GM12878 (cell line): ENCODE results near the gene OR1S2. TPM values are rescaled to one million over a fixed set of nuclear protein-coding genes. Genes with fewer than 3 reads are reported as not detected.

Experiments
- ATAC-seq: fragments of 200-7000 bp; cut with Tn5 transposase; 3 replicates; pipeline ENCODE4 v1.9.1; 2020; ENCODE audit warnings: mild to moderate bottlenecking, moderate library complexity
- BruUV-seq: library from RNA; stranded (reverse); fragments of 400-500 nt; replicated peaks from 2 replicates; lab custom pipeline; 2021; lab: Mats Ljungman, UMichigan
- CTCF ChIA-PET: fragments of 300-600 bp; sonication (Branson Sonifier 250); formaldehyde crosslinking; extraction: SDS; loops from one replicate; lab custom pipeline; 2021; ENCODE audit warnings: inconsistent platforms; lab: Yijun Ruan, JAX
- POLR2A ChIA-PET: fragments of 350-600 bp; formaldehyde crosslinking; extraction: SDS; loops from one replicate; lab custom pipeline; 2021; ENCODE audit warnings: inconsistent platforms; lab: Charles Lee
- RAD21 ChIA-PET: fragments of 300-600 bp; sonication (Branson Sonifier 250); formaldehyde crosslinking; loops from one replicate; lab custom pipeline; 2023; ENCODE audit warnings: antibody characterized with exemption; ENCODE audit not compliant: unreplicated experiment; lab: Charles Lee
- SMC1A ChIA-PET: fragments of 300-600 bp; sonication (Branson Sonifier 250); formaldehyde crosslinking; loops from one replicate; lab custom pipeline; 2023; ENCODE audit not compliant: unreplicated experiment, uncharacterized antibody; lab: Charles Lee
- DNase-seq: peaks from one replicate; pipeline ENCODE4 v3.0.0-alpha.2; 2011; ENCODE audit warnings: low read depth, low spot score
- FAIRE-seq: peaks from 3 replicates; lab custom pipeline; 2011; peaks lifted over from hg19 to GRCh38; lab: Jason Lieb, UNC
- H2AFZ ChIP-seq: 2 replicates; pipeline ENCODE4 v1.6.0; 2011; ENCODE audit warnings: low read depth, low read length, control low read depth; ENCODE audit not compliant: control insufficient read depth
- H3K27ac ChIP-seq: 2 replicates; pipeline ENCODE4 v1.5.1; 2011; ENCODE audit warnings: control low read depth; ENCODE audit not compliant: control insufficient read depth, insufficient read depth
- H3K27me3 ChIP-seq, 2 experiments: replicated peaks in 1 of 2; 2 replicates each; pipeline versions ENCODE4 v1.6.0 to v1.6.1; 2011; ENCODE audit warnings: low read length in 1 of 2; ENCODE audit not compliant: control insufficient read depth in 2 of 2, insufficient read depth in 2 of 2
- H3K36me3 ChIP-seq, 2 experiments: 2 replicates each; pipeline ENCODE4 v1.5.1; 2011; ENCODE audit warnings: low read length in 1 of 2; ENCODE audit not compliant: control insufficient read depth in 2 of 2, insufficient read depth in 2 of 2
- H3K4me1 ChIP-seq: 2 replicates; pipeline ENCODE4 v1.6.1; 2011; ENCODE audit warnings: mild to moderate bottlenecking, low read length, moderate library complexity, mixed read lengths; ENCODE audit not compliant: control insufficient read depth, insufficient read depth
- H3K4me2 ChIP-seq: 2 replicates; pipeline ENCODE4 v1.6.0; 2011; ENCODE audit warnings: control low read depth; ENCODE audit not compliant: control insufficient read depth, insufficient read depth
- H3K4me3 ChIP-seq: fragments of 200-600 bp; sonication (generic); 2 replicates; pipeline ENCODE4 v1.5.1; 2016
- H3K79me2 ChIP-seq: 2 replicates; pipeline ENCODE4 v1.6.0; 2011; ENCODE audit warnings: low read length; ENCODE audit not compliant: control insufficient read depth, insufficient read depth
- H3K9ac ChIP-seq: 2 replicates; pipeline ENCODE4 v1.8.0; 2011; ENCODE audit warnings: low read length, control low read depth, mixed read lengths; ENCODE audit not compliant: control insufficient read depth, insufficient read depth
- H3K9me3 ChIP-seq: replicated peaks from 3 replicates; pipeline ENCODE4 v1.5.1; 2011; ENCODE audit warnings: mild to moderate bottlenecking, low read length; ENCODE audit not compliant: control insufficient read depth, insufficient read depth
- H4K20me1 ChIP-seq: 2 replicates; pipeline ENCODE4 v1.6.0; 2011; ENCODE audit not compliant: control insufficient read depth, insufficient read depth
- ATF2 ChIP-seq: IDR thresholded peaks from 2 replicates; pipeline ENCODE4 v1.6.1; 2012; ENCODE audit warnings: low read length, inconsistent platforms
- ATF3 ChIP-seq: IDR thresholded peaks from 2 replicates; pipeline ENCODE4 v1.6.1; 2011; ENCODE audit warnings: low read depth, mild to moderate bottlenecking, low read length, moderate library complexity, borderline replicate concordance; ENCODE audit errors: extremely low read depth
- CBFB ChIP-seq: IDR thresholded peaks from 2 replicates; pipeline ENCODE4 v1.6.1; 2016; ENCODE audit warnings: antibody characterized with exemption, low read depth
- CBX3 ChIP-seq: fragments of 200-600 bp; sonication (generic); IDR thresholded peaks from 2 replicates; pipeline ENCODE4 v1.6.1; 2016; ENCODE audit warnings: low read depth, borderline replicate concordance
- CBX5 ChIP-seq: sonication (generic); IDR thresholded peaks from 2 replicates; pipeline ENCODE4 v1.6.1; 2016; ENCODE audit warnings: low read depth, moderate library complexity, mild to moderate bottlenecking, inconsistent platforms
- EZH2 ChIP-seq: IDR thresholded peaks from 2 replicates; pipeline ENCODE4 v1.6.1; 2012; ENCODE audit warnings: low read depth, mild to moderate bottlenecking, control low read depth, inconsistent platforms, low read length, borderline replicate concordance; ENCODE audit not compliant: control insufficient read depth
- GATAD2B ChIP-seq: fragments of 450-650 bp; conservative IDR thresholded peaks from 2 replicates; pipeline ENCODE4 v1.6.1; 2017; ENCODE audit warnings: low read depth, mild to moderate bottlenecking, moderate library complexity
- KDM1A ChIP-seq: fragments of 200-600 bp; sonication (generic); IDR thresholded peaks from 2 replicates; pipeline ENCODE4 v1.6.1; 2016; ENCODE audit warnings: borderline replicate concordance
- NBN ChIP-seq: fragments of 450-650 bp; IDR thresholded peaks from 2 replicates; pipeline ENCODE4 v1.6.1; 2016
- RCOR1 ChIP-seq: conservative IDR thresholded peaks from 2 replicates; pipeline ENCODE4 v1.6.1; 2012; ENCODE audit warnings: low read depth, low read length, improper control_type of control experiment
- STAT3 ChIP-seq: IDR thresholded peaks from 2 replicates; pipeline ENCODE4 v1.6.1; 2011; ENCODE audit warnings: low read depth, low read length, improper control_type of control experiment
- SUZ12 ChIP-seq: fragments of 200-600 bp; sonication (generic); IDR thresholded peaks from one replicate; pipeline ENCODE4 v1.6.1; 2018; ENCODE audit warnings: antibody characterized with exemption, mild to moderate bottlenecking; ENCODE audit not compliant: unreplicated experiment
- TCF7 ChIP-seq: IDR thresholded peaks from 2 replicates; pipeline ENCODE4 v1.6.1; 2014; ENCODE audit warnings: antibody characterized with exemption, borderline replicate concordance
- YY1 ChIP-seq: IDR thresholded peaks from 2 replicates; pipeline ENCODE4 v1.6.1; 2011; ENCODE audit warnings: low read depth, mild to moderate bottlenecking, low read length
- ZNF274 ChIP-seq: IDR thresholded peaks from one replicate; pipeline ENCODE4 v1.8.0; 2011; ENCODE audit not compliant: insufficient read length, insufficient read depth
- ZNF384 ChIP-seq: IDR thresholded peaks from 2 replicates; pipeline ENCODE4 v1.6.1; 2012; ENCODE audit warnings: low read depth, mild to moderate bottlenecking, low read length, improper control_type of control experiment, borderline replicate concordance
- ZZZ3 ChIP-seq: IDR thresholded peaks from 2 replicates; pipeline ENCODE4 v1.6.1; 2011; ENCODE audit warnings: low read depth; ENCODE audit not compliant: control insufficient read depth, insufficient read length
- WGBS: methylation state at CpG from one replicate; pipeline ENCODE4 v1.1.6; 2016; ENCODE audit warnings: low lambda C conversion rate; ENCODE audit not compliant: insufficient replicate concordance, insufficient coverage; ENCODE audit errors: missing lambda C conversion rate; 5-methylcytosine and 5-hydroxymethylcytosine counted together
- in situ Hi-C: fragments of 300-500 bp; cut with MboI; formaldehyde crosslinking; loops from 9 replicates; pipeline ENCODE4 v1.14.3; 2018; ENCODE audit warnings: mixed read lengths
- intact Hi-C: fragments of 100-400 bp; cut with micrococcal nuclease; formaldehyde crosslinking; loops from one replicate; pipeline ENCODE4 v1.14.2; 2022; ENCODE audit not compliant: unreplicated experiment
- polyA plus RNA-seq, 11 experiments: library from polyadenylated mRNA; depleted of rRNA in 4 of 11; unstranded in 6 of 11; stranded (reverse) in 5 of 11; fragments of >200 nt; fragmentation: Nextera tagmentation in 4 of 11; fragmentation: Illumina TruSeq in 1 of 11; extraction: Ambion mirVana in 4 of 11; extraction: Trizol in 1 of 11; gene quantifications; 1 replicate in 1 of 11; 2 replicates in 10 of 11; pipeline versions ENCODE4 v1.2.1 to v1.2.3, GENCODE V29; 2011 to 2016; ENCODE audit warnings: inconsistent platforms in 2 of 11, missing spikeins in 2 of 11, low read depth in 1 of 11
- total RNA-seq, 4 experiments: library from RNA; depleted of rRNA in 3 of 4; stranded (reverse); fragments of >200 nt in 3 of 4; fragmentation: Illumina TruSeq in 1 of 4; extraction: Trizol in 1 of 4; gene quantifications; 2 replicates each; pipeline versions ENCODE4 v1.2.1 to v1.2.3, GENCODE V29; 2013 to 2021

The OR1S2 gene
- total and polyA plus RNA-seq, 10 of the 15 experiments (the other 5 are each of a cell fraction or from before 2014, with no cell fraction given), result not detected

- DNase-seq (no peak), ATAC-seq (no peak), FAIRE-seq (no peak)
- intact Hi-C loops, result no loop called here
- BruUV-seq, result no TSS peak
- H3K4me3 ChIP-seq, result no peak overlapping the region
- H3K79me2 ChIP-seq, result no peaks in the 10 kb centered on the region
- no peaks in the 10 kb centered on the region for H3K36me3 ChIP-seq
- 61% methylated on average over 32 of the region's 32 CpGs for WGBS
- no peak overlapping the region for H2AFZ ChIP-seq
- no peaks in the 10 kb centered on the region for H3K27me3 ChIP-seq
- H3K9me3 ChIP-seq, result no peaks in the 10 kb centered on the region
- SMC1A ChIA-PET, result no interaction called here
- H3K4me1 ChIP-seq, result no peaks in the 10 kb centered on the region
- no peak overlapping the region for H3K9ac ChIP-seq
- no peak overlapping the region for H3K27ac ChIP-seq
- no peaks in the 10 kb centered on the region for H4K20me1 ChIP-seq
- in situ Hi-C loops, result no loop called here
- CTCF ChIA-PET, result no interaction called here
- RAD21 ChIA-PET, result no interaction called here
- H3K4me2 ChIP-seq, result no peak overlapping the region
- no peak for TF ChIP-seq EZH2
- POLR2A ChIA-PET, result no interaction called here
These were observed 24.1 kb upstream of the OR1S2 start for GRCh38 chr11:58227956-58228615.

- no peak overlapping the region for H3K4me3 ChIP-seq
- ChIA-PET RAD21 (no interaction called here), CTCF (no interaction called here), SMC1A (no interaction called here), POLR2A (no interaction called here)
- in situ Hi-C loops (no loop called here), intact Hi-C loops (no loop called here)
- H3K27me3 ChIP-seq, result no peaks in the 10 kb centered on the region
- no peaks in the 10 kb centered on the region for H3K9me3 ChIP-seq
- no peaks in the 10 kb centered on the region for H3K36me3 ChIP-seq
- H4K20me1 ChIP-seq, result no peaks in the 10 kb centered on the region
- H3K79me2 ChIP-seq, result no peaks in the 10 kb centered on the region
- H3K27ac ChIP-seq, result no peak overlapping the region
- no peaks in the 10 kb centered on the region for H3K4me1 ChIP-seq
- H3K9ac ChIP-seq, result no peak overlapping the region
- 29% methylated on average over 7 of the region's 7 CpGs for WGBS
- DNase-seq (no peak), FAIRE-seq (no peak), ATAC-seq (no peak)
- BruUV-seq, result no TSS peak
- H3K4me2 ChIP-seq, result no peak overlapping the region
- no peak overlapping the region for H2AFZ ChIP-seq
- TF ChIP-seq ZZZ3, result no peak
- TF ChIP-seq NBN, result no peak
- no peak for TF ChIP-seq RCOR1
- TF ChIP-seq SUZ12, result no peak
- no peak for TF ChIP-seq CBX3
- no peak for TF ChIP-seq ZNF274
- no peak for TF ChIP-seq ZNF384
- no peak for TF ChIP-seq CBX5
- TF ChIP-seq STAT3, result no peak
- TF ChIP-seq ATF3, result no peak
- no peak for TF ChIP-seq ATF2
- TF ChIP-seq TCF7, result no peak
- TF ChIP-seq CBFB, result no peak
- no peak for TF ChIP-seq KDM1A
- no peak for TF ChIP-seq YY1
- TF ChIP-seq GATAD2B, result no peak
These were observed 18.8 kb upstream of the OR1S2 start for GRCh38 chr11:58222721-58223120.
